Astrocyte of the spinal cord (primary cell): ENCODE results near the gene RNF41.
A peak's percentile ranks its signal among the peaks of the same experiment; 100 is the strongest.

Experiments used
- DNase-seq: peaks from one replicate; pipeline ENCODE4 v3.0.0; 2011; ENCODE audit warnings: low read depth, low spot score
- H3K4me3 ChIP-seq: 2 replicates; pipeline ENCODE4 v1.5.1; 2011; ENCODE audit warnings: low read depth, mild to moderate bottlenecking, low read length, moderate library complexity
- in situ Hi-C: cut with HindIII; loops from 2 replicates; pipeline ENCODE4 v1.10.0; 2017; ENCODE audit warnings: low sequenced_read_pairs
- TF ChIP-seq, protein P1 (sequence below): IDR thresholded peaks from 2 replicates; pipeline ENCODE4 v1.5.1; 2012; ENCODE audit warnings: low read depth, mild to moderate bottlenecking, low read length, inconsistent platforms

Gene RNF41

DNA sequence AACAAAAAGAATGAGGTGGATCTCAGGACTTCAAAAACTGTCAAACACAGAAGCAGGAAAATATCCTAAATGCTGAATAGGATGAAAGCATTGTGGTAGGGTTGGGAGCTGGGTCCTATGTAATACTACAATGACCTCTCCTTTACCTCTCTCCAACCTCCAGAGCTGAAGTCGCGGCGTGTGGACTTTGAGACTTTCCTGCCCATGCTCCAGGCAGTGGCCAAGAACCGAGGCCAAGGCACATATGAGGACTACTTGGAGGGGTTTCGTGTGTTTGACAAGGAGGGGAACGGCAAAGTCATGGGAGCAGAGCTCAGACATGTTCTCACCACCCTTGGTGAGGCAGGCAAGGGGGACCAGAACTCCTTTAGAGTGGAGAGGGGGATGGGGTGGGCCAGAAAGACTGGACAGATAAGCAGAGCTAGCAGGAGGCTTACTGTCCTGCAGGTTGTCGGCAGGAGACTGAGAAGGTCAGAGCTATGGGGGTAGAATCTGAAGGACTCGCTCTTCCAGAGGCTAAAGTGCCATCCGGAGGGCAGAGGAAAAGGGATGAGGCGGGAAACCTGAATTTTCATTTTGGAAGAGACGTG lies 66.4 kb downstream of the RNF41 start:
- TF ChIP-seq, protein P1, sequence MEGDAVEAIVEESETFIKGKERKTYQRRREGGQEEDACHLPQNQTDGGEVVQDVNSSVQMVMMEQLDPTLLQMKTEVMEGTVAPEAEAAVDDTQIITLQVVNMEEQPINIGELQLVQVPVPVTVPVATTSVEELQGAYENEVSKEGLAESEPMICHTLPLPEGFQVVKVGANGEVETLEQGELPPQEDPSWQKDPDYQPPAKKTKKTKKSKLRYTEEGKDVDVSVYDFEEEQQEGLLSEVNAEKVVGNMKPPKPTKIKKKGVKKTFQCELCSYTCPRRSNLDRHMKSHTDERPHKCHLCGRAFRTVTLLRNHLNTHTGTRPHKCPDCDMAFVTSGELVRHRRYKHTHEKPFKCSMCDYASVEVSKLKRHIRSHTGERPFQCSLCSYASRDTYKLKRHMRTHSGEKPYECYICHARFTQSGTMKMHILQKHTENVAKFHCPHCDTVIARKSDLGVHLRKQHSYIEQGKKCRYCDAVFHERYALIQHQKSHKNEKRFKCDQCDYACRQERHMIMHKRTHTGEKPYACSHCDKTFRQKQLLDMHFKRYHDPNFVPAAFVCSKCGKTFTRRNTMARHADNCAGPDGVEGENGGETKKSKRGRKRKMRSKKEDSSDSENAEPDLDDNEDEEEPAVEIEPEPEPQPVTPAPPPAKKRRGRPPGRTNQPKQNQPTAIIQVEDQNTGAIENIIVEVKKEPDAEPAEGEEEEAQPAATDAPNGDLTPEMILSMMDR: no peak

GRCh38 chr12:56154818-56155217 lies 66.9 kb downstream of the RNF41 start:
- no peak for DNase-seq
- H3K4me3 ChIP-seq: no peak overlapping the region
- TF ChIP-seq, protein P1: no peak
- in situ Hi-C loops: no loop called here

More for the DNA sequence above, 66.4 kb downstream of the RNF41 start:
- no peak overlapping the region for H3K4me3 ChIP-seq
- no peak for DNase-seq
- in situ Hi-C loops: no loop called here

GRCh38 chr12:56154246-56154771 lies 67.4 kb downstream of the RNF41 start:
- no peak overlapping the region for H3K4me3 ChIP-seq
- no peak for DNase-seq
- TF ChIP-seq, protein P1: no peak
- in situ Hi-C loops: no loop called here

- TF ChIP-seq, protein P1: no peak
- no peak for DNase-seq
- in situ Hi-C loops: no loop called here
- H3K4me3 ChIP-seq: peak overlapping the region; percentile 74
Measured at GRCh38 chr12:56153678-56154065, 68.0 kb downstream of the RNF41 start.

DNA sequence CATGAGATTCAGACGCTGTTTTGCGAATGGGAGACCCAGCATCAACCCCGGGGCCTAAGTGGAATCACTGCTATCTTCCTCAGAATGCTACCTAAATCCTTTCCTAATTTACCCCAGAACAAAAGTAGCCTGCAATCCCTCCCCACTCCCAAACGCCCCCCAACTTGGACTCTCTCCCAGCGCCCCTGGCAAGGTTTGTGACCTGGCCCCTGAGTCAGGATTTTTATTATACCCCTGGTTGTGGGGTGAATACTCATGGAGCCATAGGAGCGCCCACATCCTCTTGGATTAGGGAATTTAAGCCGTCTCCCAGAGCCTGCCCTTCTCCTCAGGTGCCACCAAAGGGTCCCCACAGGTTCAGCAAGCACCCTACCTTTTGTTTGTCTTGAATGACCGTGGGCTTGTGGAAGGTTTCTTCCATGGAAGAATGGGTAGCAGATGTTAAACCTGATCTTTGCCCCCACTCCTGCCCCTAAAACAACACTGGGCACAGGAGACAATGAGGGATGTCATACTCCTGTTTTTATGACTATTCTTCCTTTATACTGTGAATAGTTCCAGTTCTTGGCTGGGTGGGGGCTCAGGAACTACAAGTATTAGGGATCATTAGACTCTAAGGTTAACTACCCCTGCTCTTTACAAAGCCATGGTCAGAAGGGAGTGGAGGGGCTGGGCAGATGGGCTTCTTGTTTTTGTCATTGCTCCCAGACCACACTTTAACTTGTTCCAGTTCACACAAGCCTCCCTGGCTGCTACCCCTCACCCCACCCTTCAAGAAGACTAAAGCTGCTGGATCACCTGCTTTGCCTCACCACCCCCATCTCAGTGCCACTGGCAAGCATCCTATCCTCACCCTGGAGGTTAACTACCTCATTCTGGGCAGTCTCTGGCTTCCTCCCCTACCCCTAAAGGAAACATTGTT lies 68.7 kb downstream of the RNF41 start:
- in situ Hi-C loops: no loop called here

More for the DNA sequence above, 68.7 kb downstream of the RNF41 start:
- no peak for DNase-seq
- TF ChIP-seq, protein P1: no peak
- H3K4me3 ChIP-seq: peak overlapping the region; percentile 74
